CD8-positive, alpha-beta memory T cell (primary cell): Measurements from ENCODE around the gene FAM83G. TPM values are rescaled to one million over a fixed set of nuclear protein-coding genes. Genes with fewer than 3 reads are reported as not detected.

ENCODE experiments used
- CTCF ChIA-PET: fragments of 350-600 bp; sonication (Branson Sonifier 250); formaldehyde crosslinking; loops from one replicate; lab custom pipeline; 2021; ENCODE audit warnings: antibody characterized with exemption; lab: Charles Lee
- POLR2A ChIA-PET: fragments of 350-600 bp; sonication (Branson Sonifier 250); formaldehyde crosslinking; loops from one replicate; lab custom pipeline; 2021; ENCODE audit warnings: antibody characterized with exemption; lab: Charles Lee
- DNase-seq, 5 donors: peaks; one replicate each; pipeline versions ENCODE4 v3.0.0 to v3.0.0-alpha.2; 2020 to 2022; ENCODE audit warnings: mixed read lengths in 1 of 5
- H3K27ac ChIP-seq: one replicate; pipeline ENCODE4 v1.7.0; 2013; ENCODE audit warnings: low read depth, mild to moderate bottlenecking, low read length, moderate library complexity
- H3K27me3 ChIP-seq: 2 replicates; pipeline ENCODE4 v1.7.0; 2013; ENCODE audit warnings: low read length, mild to moderate bottlenecking; ENCODE audit not compliant: insufficient read depth, poor library complexity, severe bottlenecking
- H3K36me3 ChIP-seq: 2 replicates; pipeline ENCODE4 v1.7.0; 2013; ENCODE audit warnings: mild to moderate bottlenecking, low read length, moderate library complexity; ENCODE audit not compliant: insufficient read depth
- H3K4me1 ChIP-seq: 2 replicates; pipeline ENCODE4 v1.7.0; 2013; ENCODE audit warnings: mild to moderate bottlenecking, low read length, moderate library complexity; ENCODE audit not compliant: insufficient read depth
- H3K4me3 ChIP-seq: 2 replicates; pipeline ENCODE4 v1.7.0; 2013; ENCODE audit warnings: mild to moderate bottlenecking, low read length
- H3K9me3 ChIP-seq: 2 replicates; pipeline ENCODE4 v1.7.0; 2013; ENCODE audit warnings: mild to moderate bottlenecking, low read length
- H3K27ac Mint-ChIP-seq, 8 donors: one replicate each; pipeline ENCODE4 v1.8.0; 2020 to 2021; ENCODE audit warnings: mixed read lengths in 8 of 8, mild to moderate bottlenecking in 6 of 8, inconsistent platforms in 3 of 8, moderate library complexity in 3 of 8
- H3K27me3 Mint-ChIP-seq, 2 donors: one replicate each; pipeline ENCODE4 v1.8.0; 2020 to 2021; ENCODE audit warnings: mixed read lengths in 2 of 2, mild to moderate bottlenecking in 1 of 2, moderate library complexity in 1 of 2
- H3K36me3 Mint-ChIP-seq, 3 donors: one replicate each; pipeline ENCODE4 v1.8.0; 2020 to 2021; ENCODE audit warnings: mixed read lengths in 3 of 3, inconsistent platforms in 1 of 3, mild to moderate bottlenecking in 1 of 3
- H3K4me1 Mint-ChIP-seq, 3 donors: one replicate each; pipeline ENCODE4 v1.8.0; 2020 to 2021; ENCODE audit warnings: mixed read lengths in 3 of 3, inconsistent platforms in 1 of 3, mild to moderate bottlenecking in 1 of 3
- H3K4me3 Mint-ChIP-seq, 7 donors: one replicate each; pipeline ENCODE4 v1.8.0; 2020 to 2021; ENCODE audit warnings: mixed read lengths in 7 of 7, mild to moderate bottlenecking in 6 of 7, moderate library complexity in 4 of 7, inconsistent platforms in 2 of 7
- H3K9me3 Mint-ChIP-seq, 5 donors: one replicate each; pipeline ENCODE4 v1.8.0; 2020 to 2022; ENCODE audit warnings: mixed read lengths in 5 of 5, mild to moderate bottlenecking in 3 of 5, moderate library complexity in 2 of 5, inconsistent platforms in 1 of 5
- polyA plus RNA-seq: library from polyadenylated mRNA; unstranded; fragments of 300-500 nt; fragmentation: Illumina TruSeq; gene quantifications from one replicate; pipeline ENCODE4 v1.2.3, GENCODE V29; 2021
- total RNA-seq, 2 experiments: library from RNA; stranded (reverse); gene quantifications; one replicate each; pipeline ENCODE4 v1.2.3, GENCODE V29; 2021

Gene FAM83G
- total and polyA plus RNA-seq, 3 experiments from 2014 or later = 7.3 to 14.6 (median 13.1) TPM

- H3K4me3 ChIP-seq = no peak overlapping the region
- Mint-ChIP-seq H3K36me3 (peaks cover 0 to 6% (median 0%) of the 10 kb centered on the region in 3 donors), H3K27me3 (peaks cover 2 to 7% of the 10 kb centered on the region in 2 donors), H3K4me3 (no peak overlapping the region), H3K27ac (no peak overlapping the region), H3K4me1 (peaks cover 0 to 10% (median 0%) of the 10 kb centered on the region in 3 donors), H3K9me3 (no peaks in the 10 kb centered on the region)
- no peaks in the 10 kb centered on the region for H3K9me3 ChIP-seq
- no peak overlapping the region for H3K27ac ChIP-seq
- CTCF ChIA-PET = no interaction called here
- H3K4me1 ChIP-seq = no peaks in the 10 kb centered on the region
- no peaks in the 10 kb centered on the region for H3K36me3 ChIP-seq
- DNase-seq = no peak
- no peaks in the 10 kb centered on the region for H3K27me3 ChIP-seq
- POLR2A ChIA-PET = no interaction called here
These were observed 10.9 kb upstream of the FAM83G start for GRCh38 chr17:19015428-19015827.

GRCh38 chr17:19014628-19015215 is 10.2 kb upstream of the FAM83G start:
- H3K36me3 ChIP-seq = no peaks in the 10 kb centered on the region
- DNase-seq = no peak
- peaks cover 0 to 3% (median 0%) of the 10 kb centered on the region in 3 donors for H3K36me3 Mint-ChIP-seq
- CTCF ChIA-PET = interaction anchor here (0.7 kb wide), 1 partner anchor 18 kb away, joined by 3 read pairs; no protein-coding TSS in a partner anchor
- no peaks in the 10 kb centered on the region for H3K9me3 Mint-ChIP-seq
- H3K27ac ChIP-seq = no peak overlapping the region
- H3K27ac Mint-ChIP-seq = no peak overlapping the region
- POLR2A ChIA-PET = interaction anchor here (0.5 kb wide), 1 partner anchor 9 kb away, joined by 3 read pairs; no protein-coding TSS in a partner anchor
- H3K27me3 ChIP-seq = no peaks in the 10 kb centered on the region
- no peak overlapping the region for H3K4me3 ChIP-seq
- H3K27me3 Mint-ChIP-seq = peaks cover 2 to 7% of the 10 kb centered on the region in 2 donors
- no peak overlapping the region for H3K4me3 Mint-ChIP-seq
- peaks cover 0 to 12% (median 0%) of the 10 kb centered on the region in 3 donors for H3K4me1 Mint-ChIP-seq
- H3K9me3 ChIP-seq = no peaks in the 10 kb centered on the region
- H3K4me1 ChIP-seq = no peaks in the 10 kb centered on the region

GRCh38 chr17:19013806-19014627 is 9.5 kb upstream of the FAM83G start:
- CTCF ChIA-PET = interaction anchor here (0.7 kb wide), 1 partner anchor 17 kb away, joined by 3 read pairs; no protein-coding TSS in a partner anchor
- no peak overlapping the region for H3K4me3 Mint-ChIP-seq
- DNase-seq = no peak
- Histone ChIP-seq H3K4me1 (no peaks in the 10 kb centered on the region), H3K27me3 (no peaks in the 10 kb centered on the region), H3K9me3 (no peaks in the 10 kb centered on the region), H3K27ac (no peak overlapping the region), H3K36me3 (no peaks in the 10 kb centered on the region), H3K4me3 (no peak overlapping the region)
- POLR2A ChIA-PET = interaction anchor here (0.5 kb wide), 1 partner anchor 8 kb away, joined by 3 read pairs; no protein-coding TSS in a partner anchor
- H3K27me3 Mint-ChIP-seq = peaks cover 2 to 7% of the 10 kb centered on the region in 2 donors
- peaks cover 0 to 12% (median 0%) of the 10 kb centered on the region in 3 donors for H3K4me1 Mint-ChIP-seq
- H3K27ac Mint-ChIP-seq = no peak overlapping the region
- no peaks in the 10 kb centered on the region for H3K9me3 Mint-ChIP-seq
- peaks cover 0 to 2% (median 0%) of the 10 kb centered on the region in 3 donors for H3K36me3 Mint-ChIP-seq

GRCh38 chr17:19013226-19013625 is 8.7 kb upstream of the FAM83G start:
- Histone ChIP-seq H3K27ac (no peak overlapping the region), H3K9me3 (no peaks in the 10 kb centered on the region), H3K36me3 (no peaks in the 10 kb centered on the region), H3K4me1 (no peaks in the 10 kb centered on the region), H3K4me3 (no peak overlapping the region), H3K27me3 (no peaks in the 10 kb centered on the region)
- H3K9me3 Mint-ChIP-seq = no peaks in the 10 kb centered on the region
- H3K4me1 Mint-ChIP-seq = peaks cover 0 to 11% (median 0%) of the 10 kb centered on the region in 3 donors
- CTCF ChIA-PET = no interaction called here
- POLR2A ChIA-PET = no interaction called here
- peaks cover 2 to 7% of the 10 kb centered on the region in 2 donors for H3K27me3 Mint-ChIP-seq
- peak overlapping the region in 1 of 8 donors; percentile 83 for H3K27ac Mint-ChIP-seq
- DNase-seq = no peak
- H3K36me3 Mint-ChIP-seq = no peaks in the 10 kb centered on the region
- H3K4me3 Mint-ChIP-seq = no peak overlapping the region

- Histone ChIP-seq H3K9me3 (no peaks in the 10 kb centered on the region), H3K4me3 (no peak overlapping the region), H3K27ac (no peak overlapping the region), H3K36me3 (no peaks in the 10 kb centered on the region), H3K27me3 (no peaks in the 10 kb centered on the region), H3K4me1 (no peaks in the 10 kb centered on the region)
- Mint-ChIP-seq H3K4me3 (no peak overlapping the region), H3K4me1 (peaks cover 0 to 11% (median 0%) of the 10 kb centered on the region in 3 donors), H3K27me3 (peaks cover 2 to 7% of the 10 kb centered on the region in 2 donors), H3K27ac (peak overlapping the region in 2 of 8 donors; percentile 4 to 54), H3K9me3 (no peaks in the 10 kb centered on the region), H3K36me3 (no peaks in the 10 kb centered on the region)
- DNase-seq = no peak
- ChIA-PET CTCF (interaction anchor here (1.3 kb wide), 1 partner anchor 9 kb away, joined by 3 read pairs; no protein-coding TSS in a partner anchor), POLR2A (no interaction called here)
These were observed 7.9 kb upstream of the FAM83G start for GRCh38 chr17:19012171-19013080.

- peaks cover 0 to 9% (median 0%) of the 10 kb centered on the region in 3 donors for H3K4me1 Mint-ChIP-seq
- no peak overlapping the region for H3K27ac ChIP-seq
- H3K27me3 Mint-ChIP-seq = peaks cover 0 to 7% of the 10 kb centered on the region in 2 donors
- no peaks in the 10 kb centered on the region for H3K36me3 ChIP-seq
- no peaks in the 10 kb centered on the region for H3K36me3 Mint-ChIP-seq
- no peaks in the 10 kb centered on the region for H3K9me3 ChIP-seq
- peak overlapping the region in 1 of 8 donors; percentile 81 for H3K27ac Mint-ChIP-seq
- POLR2A ChIA-PET = no interaction called here
- H3K4me1 ChIP-seq = no peaks in the 10 kb centered on the region
- H3K27me3 ChIP-seq = no peaks in the 10 kb centered on the region
- no peak overlapping the region for H3K4me3 Mint-ChIP-seq
- H3K9me3 Mint-ChIP-seq = no peaks in the 10 kb centered on the region
- H3K4me3 ChIP-seq = no peak overlapping the region
- DNase-seq = no peak
- CTCF ChIA-PET = interaction anchor here (1.3 kb wide), 1 partner anchor 8 kb away, joined by 3 read pairs; no protein-coding TSS in a partner anchor
These were observed 7.0 kb upstream of the FAM83G start for GRCh38 chr17:19011581-19011980.

GRCh38 chr17:19010729-19011505 is 6.4 kb upstream of the FAM83G start:
- Mint-ChIP-seq H3K27ac (peak overlapping the region in 1 of 8 donors; percentile 81), H3K4me1 (peaks cover 0 to 10% (median 1%) of the 10 kb centered on the region in 3 donors)

More at GRCh38 chr17:19010729-19011505, 6.4 kb upstream of the FAM83G start:
- Histone ChIP-seq H3K36me3 (no peaks in the 10 kb centered on the region), H3K9me3 (no peaks in the 10 kb centered on the region), H3K27me3 (no peaks in the 10 kb centered on the region), H3K4me1 (no peaks in the 10 kb centered on the region), H3K4me3 (no peak overlapping the region), H3K27ac (no peak overlapping the region)
- peaks cover 0 to 7% of the 10 kb centered on the region in 2 donors for H3K27me3 Mint-ChIP-seq
- POLR2A ChIA-PET = no interaction called here
- CTCF ChIA-PET = no interaction called here
- no peak for DNase-seq
- no peaks in the 10 kb centered on the region for H3K36me3 Mint-ChIP-seq
- H3K4me3 Mint-ChIP-seq = no peak overlapping the region
- no peaks in the 10 kb centered on the region for H3K9me3 Mint-ChIP-seq
